IPS-15b (cell line): ENCODE data around the gene GCN1.
A peak's percentile ranks its signal among the peaks of the same experiment; 100 is the strongest.

ENCODE experiments used
- H3K27me3 ChIP-seq: one replicate; pipeline ENCODE4 v1.6.1; 2013; ENCODE audit warnings: low read length; ENCODE audit not compliant: control insufficient read depth, insufficient read depth
- H3K36me3 ChIP-seq: one replicate; pipeline ENCODE4 v1.6.1; 2013; ENCODE audit warnings: low read length; ENCODE audit not compliant: control insufficient read depth, insufficient read depth
- H3K4me1 ChIP-seq: one replicate; pipeline ENCODE4 v1.6.1; 2013; ENCODE audit warnings: mild to moderate bottlenecking, low read length; ENCODE audit not compliant: control insufficient read depth, insufficient read depth
- H3K4me3 ChIP-seq: one replicate; pipeline ENCODE4 v1.5.1; 2013; ENCODE audit warnings: low read depth, low read length
- H3K9ac ChIP-seq: one replicate; pipeline ENCODE4 v1.6.1; 2013; ENCODE audit warnings: low read depth, mild to moderate bottlenecking, low read length
- H3K9me3 ChIP-seq: one replicate; pipeline ENCODE4 v1.6.1; 2013; ENCODE audit warnings: mild to moderate bottlenecking, low read length; ENCODE audit not compliant: control insufficient read depth, insufficient read depth

The GCN1 gene

DNA sequence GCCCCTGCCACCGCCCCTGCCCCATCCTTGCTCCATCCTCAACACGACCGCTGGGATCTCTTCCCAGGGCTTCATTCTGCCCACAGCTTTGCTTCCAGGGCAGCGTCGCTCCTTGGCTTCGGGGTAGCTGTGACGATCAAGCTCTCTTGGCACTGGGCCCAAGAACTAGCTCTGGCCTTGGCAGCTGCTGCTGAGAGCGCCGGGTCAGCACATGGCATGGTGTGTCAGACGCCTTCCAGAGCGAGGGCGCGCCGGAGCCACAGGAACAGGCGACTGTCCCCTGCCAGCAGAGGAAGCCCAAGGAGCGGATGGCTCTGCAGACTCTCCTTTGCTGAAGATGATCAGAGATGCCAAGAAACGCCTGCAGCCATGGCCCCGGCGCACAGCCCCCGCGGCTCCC, 93.9 kb downstream of the GCN1 start:
- no peak overlapping the region for H3K9ac ChIP-seq
- H3K4me1 ChIP-seq: peaks cover 6% of the 10 kb centered on the region
- H3K36me3 ChIP-seq: peaks cover 38% of the 10 kb centered on the region
- no peaks in the 10 kb centered on the region for H3K27me3 ChIP-seq
- H3K4me3 ChIP-seq: no peak overlapping the region
- no peaks in the 10 kb centered on the region for H3K9me3 ChIP-seq

- peaks cover 38% of the 10 kb centered on the region for H3K36me3 ChIP-seq
- peaks cover under 1% of the 10 kb centered on the region for H3K4me1 ChIP-seq
- no peaks in the 10 kb centered on the region for H3K9me3 ChIP-seq
- H3K27me3 ChIP-seq: no peaks in the 10 kb centered on the region
- no peak overlapping the region for H3K9ac ChIP-seq
- no peak overlapping the region for H3K4me3 ChIP-seq
Observed at GRCh38 chr12:120099738-120100137, 94.8 kb downstream of the GCN1 start.

GRCh38 chr12:120098756-120099470, 95.6 kb downstream of the GCN1 start:
- Histone ChIP-seq H3K9ac (no peak overlapping the region), H3K9me3 (no peaks in the 10 kb centered on the region), H3K36me3 (peaks cover 37% of the 10 kb centered on the region), H3K4me3 (no peak overlapping the region), H3K27me3 (no peaks in the 10 kb centered on the region), H3K4me1 (peaks cover 3% of the 10 kb centered on the region)

GRCh38 chr12:120096671-120097202, 97.8 kb downstream of the GCN1 start:
- Histone ChIP-seq H3K9ac (no peak overlapping the region), H3K36me3 (peaks cover 27% of the 10 kb centered on the region)

DNA sequence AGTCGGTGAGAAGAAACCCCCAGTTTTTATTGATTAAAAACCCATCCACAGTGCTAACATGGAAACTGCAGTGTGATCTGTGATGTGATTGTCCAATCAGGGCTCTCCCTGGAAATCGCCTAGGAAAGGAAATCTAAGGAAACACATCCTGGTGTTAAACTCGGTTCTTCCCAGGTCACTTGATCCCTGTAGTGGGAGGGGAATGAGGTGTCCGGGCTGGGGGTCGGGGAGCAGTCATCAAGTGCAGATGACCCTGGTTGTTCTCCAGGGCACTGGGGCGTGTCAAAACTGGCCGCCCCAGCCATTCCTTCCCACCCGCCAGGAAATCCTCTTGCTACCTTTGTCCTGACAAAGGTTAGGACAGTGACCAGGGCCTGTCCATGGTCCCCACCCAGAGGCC, 98.8 kb downstream of the GCN1 start:
- peaks cover 25% of the 10 kb centered on the region for H3K36me3 ChIP-seq
- no peak overlapping the region for H3K9ac ChIP-seq

More at GRCh38 chr12:120096671-120097202, 97.8 kb downstream of the GCN1 start:
- no peaks in the 10 kb centered on the region for H3K9me3 ChIP-seq
- no peaks in the 10 kb centered on the region for H3K27me3 ChIP-seq
- H3K4me1 ChIP-seq: peaks cover 3% of the 10 kb centered on the region
- H3K4me3 ChIP-seq: no peak overlapping the region

GRCh38 chr12:120095331-120095730, 99.2 kb downstream of the GCN1 start:
- H3K27me3 ChIP-seq: no peaks in the 10 kb centered on the region
- no peak overlapping the region for H3K9ac ChIP-seq
- H3K36me3 ChIP-seq: peaks cover 22% of the 10 kb centered on the region
- no peak overlapping the region for H3K4me3 ChIP-seq
- no peaks in the 10 kb centered on the region for H3K9me3 ChIP-seq
- peaks cover 3% of the 10 kb centered on the region for H3K4me1 ChIP-seq

More for the DNA sequence above, 98.8 kb downstream of the GCN1 start:
- H3K27me3 ChIP-seq: no peaks in the 10 kb centered on the region
- peaks cover 3% of the 10 kb centered on the region for H3K4me1 ChIP-seq
- no peaks in the 10 kb centered on the region for H3K9me3 ChIP-seq
- no peak overlapping the region for H3K4me3 ChIP-seq

DNA sequence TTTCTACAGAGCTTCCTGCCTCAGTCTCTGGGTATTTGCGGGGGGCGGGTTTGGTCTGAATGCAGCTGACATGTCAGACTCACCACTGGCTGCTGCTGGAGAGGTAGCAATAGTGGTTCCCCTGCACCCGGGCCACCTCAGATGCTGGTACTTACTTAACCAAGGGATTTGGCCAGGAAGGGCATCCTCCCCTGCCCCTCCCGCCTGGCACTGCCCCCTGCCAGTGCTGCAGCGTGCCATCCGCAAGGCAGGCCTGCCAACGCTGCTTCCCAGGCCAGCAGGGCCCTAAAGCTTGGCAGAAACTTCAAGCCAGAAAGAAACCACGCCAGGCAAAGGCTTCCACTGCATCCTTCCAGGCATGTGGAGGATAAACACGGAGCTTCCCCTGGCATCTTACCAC, 100.0 kb downstream of the GCN1 start:
- Histone ChIP-seq H3K9me3 (no peaks in the 10 kb centered on the region), H3K27me3 (no peaks in the 10 kb centered on the region), H3K4me1 (peaks cover 3% of the 10 kb centered on the region), H3K36me3 (peaks cover 18% of the 10 kb centered on the region), H3K9ac (peak overlapping the region; percentile 28), H3K4me3 (no peak overlapping the region)

GRCh38 chr12:120093592-120094355, 100.7 kb downstream of the GCN1 start:
- peak overlapping the region; percentile 60 for H3K9ac ChIP-seq
- H3K36me3 ChIP-seq: peaks cover 14% of the 10 kb centered on the region
- H3K4me1 ChIP-seq: peaks cover 3% of the 10 kb centered on the region
- H3K9me3 ChIP-seq: no peaks in the 10 kb centered on the region
- H3K4me3 ChIP-seq: no peak overlapping the region
- H3K27me3 ChIP-seq: no peaks in the 10 kb centered on the region

- Histone ChIP-seq H3K4me1 (peaks cover 3% of the 10 kb centered on the region), H3K36me3 (peaks cover 9% of the 10 kb centered on the region), H3K27me3 (no peaks in the 10 kb centered on the region), H3K9me3 (no peaks in the 10 kb centered on the region), H3K4me3 (no peak overlapping the region), H3K9ac (peak overlapping the region; percentile 47)
Observed at GRCh38 chr12:120093336-120093591, 101.3 kb downstream of the GCN1 start.

- Histone ChIP-seq H3K4me1 (peaks cover 3% of the 10 kb centered on the region), H3K36me3 (peaks cover 6% of the 10 kb centered on the region), H3K9ac (peak overlapping the region; percentile 47), H3K4me3 (no peak overlapping the region), H3K9me3 (no peaks in the 10 kb centered on the region), H3K27me3 (no peaks in the 10 kb centered on the region)
Observed at GRCh38 chr12:120092551-120093335, 101.8 kb downstream of the GCN1 start.

- peaks cover 4% of the 10 kb centered on the region for H3K36me3 ChIP-seq
- no peaks in the 10 kb centered on the region for H3K27me3 ChIP-seq
- no peaks in the 10 kb centered on the region for H3K9me3 ChIP-seq
- H3K4me1 ChIP-seq: peaks cover 8% of the 10 kb centered on the region
- H3K4me3 ChIP-seq: no peak overlapping the region
- no peak overlapping the region for H3K9ac ChIP-seq
Observed at GRCh38 chr12:120091371-120092090, 103.0 kb downstream of the GCN1 start.
